Activated CD4-positive, alpha-beta T cell treated with anti-CD3 and anti-CD28 coated beads for 36 hours (primary cell): ENCODE measurements around the gene CCDC172. TPM values are rescaled to one million over a fixed set of nuclear protein-coding genes. Genes with fewer than 3 reads are reported as not detected.
"Not testable (repeated sequence)": the region's sequence is repeated elsewhere in the genome, so short reads cannot be mapped to it uniquely, and the experiment has no call there.

ENCODE experiments used
- ATAC-seq: fragments of 200-7000 bp; cut with Tn5 transposase; one replicate; pipeline ENCODE4 v1.10.0; 2021; ENCODE audit warnings: mild to moderate bottlenecking, moderate library complexity
- CTCF ChIA-PET: fragments of 350-600 bp; sonication (Branson Sonifier 250); formaldehyde crosslinking; loops from one replicate; lab custom pipeline; 2021; ENCODE audit warnings: antibody characterized with exemption; lab: Charles Lee
- POLR2A ChIA-PET: fragments of 350-600 bp; sonication (Branson Sonifier 250); formaldehyde crosslinking; loops from one replicate; lab custom pipeline; 2021; ENCODE audit warnings: antibody characterized with exemption, inconsistent platforms; lab: Charles Lee
- DNase-seq: peaks from one replicate; pipeline ENCODE4 v3.0.0-alpha.2; 2020
- H3K27ac Mint-ChIP-seq: one replicate; pipeline ENCODE4 v1.8.0; 2021; ENCODE audit warnings: mixed read lengths
- H3K27me3 Mint-ChIP-seq: one replicate; pipeline ENCODE4 v1.8.0; 2021; ENCODE audit warnings: mixed read lengths
- H3K36me3 Mint-ChIP-seq: one replicate; pipeline ENCODE4 v1.8.0; 2021; ENCODE audit warnings: low read depth, mixed read lengths
- H3K4me1 Mint-ChIP-seq: one replicate; pipeline ENCODE4 v1.8.0; 2021; ENCODE audit warnings: mixed read lengths
- H3K4me3 Mint-ChIP-seq: one replicate; pipeline ENCODE4 v1.8.0; 2021; ENCODE audit warnings: mild to moderate bottlenecking, moderate library complexity, mixed read lengths
- H3K9me3 Mint-ChIP-seq: one replicate; pipeline ENCODE4 v1.8.0; 2021; ENCODE audit warnings: low read depth, mixed read lengths
- intact Hi-C, 2 experiments: fragments of 100-400 bp; cut with DNase I in 1 of 2; cut with micrococcal nuclease in 1 of 2; formaldehyde crosslinking; loops; one replicate each; pipeline versions ENCODE4 v1.14.2 to v1.15.1; 2022 to 2024; cut with DNase I, micrococcal nuclease
- total RNA-seq, 2 experiments: library from RNA; stranded (reverse); gene quantifications; one replicate each; pipeline ENCODE4 v1.2.3, GENCODE V29; 2021

Gene CCDC172
- total RNA-seq, 2 experiments from 2014 or later: not detected

GRCh38 chr10:116352125-116352524, 27.9 kb downstream of the CCDC172 start:
- H3K9me3 Mint-ChIP-seq: peaks cover 6% of the 10 kb centered on the region
- no peak overlapping the region for H3K4me3 Mint-ChIP-seq
- ChIA-PET CTCF (interaction anchor here (0.8 to 1.3 kb wide), 2 partner anchors 9 to 32 kb away, joined by 3 to 4 read pairs; no protein-coding TSS in a partner anchor), POLR2A (no interaction called here)
- no peak overlapping the region for H3K27ac Mint-ChIP-seq
- ATAC-seq (no peak), DNase-seq (no peak)
- no peaks in the 10 kb centered on the region for H3K36me3 Mint-ChIP-seq
- intact Hi-C loops: no loop called here
- peaks cover 6% of the 10 kb centered on the region for H3K27me3 Mint-ChIP-seq
- H3K4me1 Mint-ChIP-seq: no peaks in the 10 kb centered on the region

DNA sequence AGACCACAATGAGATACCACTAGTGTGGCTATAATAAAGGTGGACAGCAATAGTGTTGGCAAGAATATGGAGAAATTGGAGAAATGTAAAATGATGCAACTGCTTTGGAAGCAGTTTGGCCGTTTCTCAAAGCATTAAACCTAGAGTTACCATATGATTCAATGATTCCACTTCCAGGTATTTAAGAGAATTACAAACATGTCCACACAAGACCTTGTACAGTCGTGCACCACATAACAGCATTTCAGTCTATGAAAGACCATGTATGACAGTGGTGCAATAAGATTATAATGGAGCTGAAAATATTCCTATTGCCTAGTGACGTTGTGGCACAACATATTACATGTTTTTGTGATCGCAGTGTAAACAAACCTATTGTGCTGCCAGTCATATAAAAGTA, 29.6 kb downstream of the CCDC172 start:
- ChIA-PET CTCF (no interaction called here), POLR2A (no interaction called here)
- intact Hi-C loops: no loop called here
- Mint-ChIP-seq H3K4me3 (no peak overlapping the region), H3K27me3 (peaks cover 6% of the 10 kb centered on the region), H3K27ac (no peak overlapping the region), H3K4me1 (no peaks in the 10 kb centered on the region), H3K36me3 (no peaks in the 10 kb centered on the region), H3K9me3 (peaks cover 6% of the 10 kb centered on the region)
- DNase-seq (no peak), ATAC-seq (no peak)

DNA sequence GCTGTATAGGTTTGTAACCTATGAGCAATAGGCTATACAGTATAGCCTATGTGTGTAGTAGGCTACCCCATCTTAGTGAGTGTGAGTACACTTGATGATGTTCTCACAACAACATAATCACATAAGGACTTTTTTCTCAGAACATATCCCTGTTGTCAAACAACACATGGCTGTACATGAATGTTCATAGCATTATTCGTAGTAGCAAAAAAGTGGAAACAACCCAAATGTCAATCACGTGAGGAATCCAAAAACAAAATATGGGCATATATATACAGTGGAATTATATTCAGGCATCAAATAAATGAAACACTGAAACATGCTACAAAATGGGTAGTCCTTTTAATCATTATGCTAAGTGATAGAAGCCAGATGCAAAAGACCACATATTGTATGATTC, 31.1 kb downstream of the CCDC172 start:
- no peaks in the 10 kb centered on the region for H3K36me3 Mint-ChIP-seq
- ChIA-PET CTCF (no interaction called here), POLR2A (no interaction called here)
- DNase-seq (no peak), ATAC-seq (no peak)
- no peaks in the 10 kb centered on the region for H3K4me1 Mint-ChIP-seq
- peaks cover 2% of the 10 kb centered on the region for H3K27me3 Mint-ChIP-seq
- H3K27ac Mint-ChIP-seq: no peak overlapping the region
- H3K9me3 Mint-ChIP-seq: peaks cover 6% of the 10 kb centered on the region
- intact Hi-C loops: no loop called here
- H3K4me3 Mint-ChIP-seq: no peak overlapping the region

GRCh38 chr10:116356833-116357232, 32.6 kb downstream of the CCDC172 start:
- intact Hi-C loops: no loop called here
- ChIA-PET CTCF (no interaction called here), POLR2A (no interaction called here)
- Mint-ChIP-seq H3K27me3 (peaks cover 2% of the 10 kb centered on the region), H3K27ac (no peak overlapping the region), H3K4me3 (no peak overlapping the region), H3K9me3 (peaks cover 6% of the 10 kb centered on the region), H3K4me1 (no peaks in the 10 kb centered on the region), H3K36me3 (no peaks in the 10 kb centered on the region)
- ATAC-seq (no peak), DNase-seq (no peak)

DNA sequence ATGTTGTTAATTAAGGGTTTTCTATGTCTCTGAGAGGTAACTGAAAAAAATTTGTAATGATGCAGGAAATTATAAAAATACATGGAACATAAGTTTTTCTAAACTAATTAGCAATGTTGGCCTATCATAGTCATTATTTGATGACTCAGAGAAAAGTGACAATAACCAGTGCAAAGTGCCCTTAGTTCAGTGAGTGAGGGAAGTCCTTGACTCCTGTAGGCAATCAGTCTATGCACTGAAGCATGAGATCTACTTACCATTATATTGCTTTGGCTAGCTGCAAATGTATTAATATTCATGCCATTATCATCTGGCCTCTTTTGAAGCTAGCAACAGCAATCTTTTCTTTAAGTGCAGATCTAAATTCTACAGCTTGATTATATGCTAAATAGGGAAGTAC, 40.6 kb downstream of the CCDC172 start:
- ATAC-seq (no peak), DNase-seq (no peak)
- no peaks in the 10 kb centered on the region for H3K4me1 Mint-ChIP-seq
- POLR2A ChIA-PET: no interaction called here
- no peaks in the 10 kb centered on the region for H3K36me3 Mint-ChIP-seq
- intact Hi-C loops: no loop called here
- no peak overlapping the region for H3K27ac Mint-ChIP-seq
- no peaks in the 10 kb centered on the region for H3K9me3 Mint-ChIP-seq
- H3K4me3 Mint-ChIP-seq: no peak overlapping the region
- CTCF ChIA-PET: no interaction called here
- no peaks in the 10 kb centered on the region for H3K27me3 Mint-ChIP-seq

DNA sequence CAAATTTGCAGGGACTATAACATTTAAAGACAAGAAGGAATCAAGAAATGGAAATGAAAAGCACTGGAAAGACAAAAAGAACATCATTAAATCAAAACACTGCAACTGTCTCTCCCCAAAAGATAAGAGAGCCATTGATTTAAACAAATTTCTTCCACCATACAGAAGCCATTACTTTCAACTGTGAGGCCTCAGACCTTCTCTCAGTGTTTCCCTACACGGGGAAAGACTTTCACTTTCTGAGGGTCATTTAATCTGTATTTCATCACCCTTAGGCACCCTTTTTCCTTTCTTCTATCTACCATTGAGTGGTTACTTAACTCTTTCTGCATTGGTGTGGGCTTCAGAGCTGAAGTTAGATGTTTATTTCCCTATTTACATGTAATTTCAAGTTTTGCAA, 47.5 kb downstream of the CCDC172 start:
- Mint-ChIP-seq H3K9me3 (no peaks in the 10 kb centered on the region), H3K27me3 (peaks cover 8% of the 10 kb centered on the region), H3K4me1 (no peaks in the 10 kb centered on the region), H3K4me3 (no peak overlapping the region), H3K27ac (no peak overlapping the region), H3K36me3 (no peaks in the 10 kb centered on the region)
- no peak for ATAC-seq
- no peak for DNase-seq
- CTCF ChIA-PET: no interaction called here
- intact Hi-C loops: no loop called here
- POLR2A ChIA-PET: no interaction called here

DNA sequence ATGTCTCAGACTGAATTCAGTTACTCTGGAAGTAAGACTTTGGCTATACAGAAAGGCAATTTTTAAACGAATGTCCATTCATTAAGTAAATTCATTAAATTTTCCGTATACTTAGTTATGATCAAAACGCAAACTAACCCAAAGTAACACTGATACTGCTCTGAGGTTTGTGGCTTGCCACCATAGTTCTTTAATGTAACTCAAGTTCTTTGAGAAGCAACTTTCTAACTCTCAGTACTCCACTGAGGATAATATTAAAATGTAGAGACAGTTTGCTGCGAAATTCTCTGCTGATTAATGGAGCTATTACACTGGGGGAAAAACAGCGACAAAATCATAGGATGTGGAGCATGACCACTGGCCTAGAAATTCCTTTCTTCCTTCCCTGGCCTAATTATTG, 58.0 kb downstream of the CCDC172 start:
- Mint-ChIP-seq H3K27me3 (no peaks in the 10 kb centered on the region), H3K36me3 (no peaks in the 10 kb centered on the region), H3K4me1 (no peaks in the 10 kb centered on the region), H3K27ac (no peak overlapping the region), H3K4me3 (no peak overlapping the region), H3K9me3 (no peaks in the 10 kb centered on the region)
- DNase-seq (no peak), ATAC-seq (no peak)
- ChIA-PET POLR2A (no interaction called here), CTCF (interaction anchor here (1.6 kb wide), 1 partner anchor 17 kb away, joined by 3 read pairs; no protein-coding TSS in a partner anchor)
- intact Hi-C loops: loop anchor here in 1 of 2 experiments (10.0 kb wide), 1 partner anchor 1237 kb away; no protein-coding TSS in a partner anchor

- Mint-ChIP-seq H3K27me3 (no peaks in the 10 kb centered on the region), H3K4me3 (no peak overlapping the region), H3K9me3 (no peaks in the 10 kb centered on the region), H3K36me3 (no peaks in the 10 kb centered on the region), H3K27ac (no peak overlapping the region), H3K4me1 (no peaks in the 10 kb centered on the region)
- ChIA-PET CTCF (interaction anchor here (0.6 to 2.8 kb wide), 6 partner anchors 8 to 1243 kb away, joined by 3 to 10 read pairs (median 4); no protein-coding TSS in a partner anchor), POLR2A (no interaction called here)
- intact Hi-C loops: loop anchor here (2.0 to 10.0 kb wide), 5 partner anchors 588 to 1241 kb away; no protein-coding TSS in a partner anchor
- ATAC-seq (no peak), DNase-seq (no peak)
Measured at GRCh38 chr10:116385311-116385710, 61.1 kb downstream of the CCDC172 start.

DNA sequence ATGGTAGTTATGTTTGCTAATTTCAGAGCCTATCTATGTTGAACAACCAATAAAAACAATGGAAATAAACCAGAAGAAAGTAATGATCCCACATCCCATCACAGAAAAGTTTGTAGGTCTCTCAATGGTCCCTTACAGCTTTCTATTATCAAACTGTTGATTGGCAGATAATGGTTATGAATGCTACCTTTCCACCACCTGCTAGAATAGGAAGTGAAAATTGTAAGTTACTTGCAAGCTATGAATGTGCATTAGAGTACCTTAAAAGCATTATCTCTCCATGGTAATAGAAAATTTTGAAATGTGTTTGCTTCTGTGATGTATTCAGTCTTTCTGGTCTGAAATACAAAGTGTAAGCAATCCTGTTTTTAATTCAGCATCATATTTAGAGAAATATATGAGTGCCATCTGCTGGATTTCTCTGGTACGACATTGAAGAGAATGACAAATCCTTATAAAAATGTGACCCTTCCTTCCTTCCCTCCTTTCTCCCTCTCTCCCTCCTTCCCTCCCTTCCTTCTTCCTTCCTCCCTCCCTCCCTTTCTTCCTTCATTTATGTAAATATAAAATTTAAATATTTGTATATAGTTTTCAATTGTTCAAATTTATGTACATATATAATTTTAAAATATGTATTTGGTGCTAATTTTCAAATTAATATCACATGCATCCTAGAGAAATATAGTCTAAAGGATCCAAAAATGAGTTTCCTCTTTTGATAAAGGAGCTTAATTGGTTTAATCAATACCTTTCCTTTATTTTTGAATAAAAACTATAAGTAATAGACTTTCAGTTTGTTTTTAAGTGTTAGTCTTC, 62.0 kb downstream of the CCDC172 start:
- no peak overlapping the region for H3K4me3 Mint-ChIP-seq
- ChIA-PET POLR2A (no interaction called here), CTCF (interaction anchor here (0.6 to 2.8 kb wide), 6 partner anchors 9 to 1244 kb away, joined by 3 to 10 read pairs (median 4); no protein-coding TSS in a partner anchor)
- H3K27me3 Mint-ChIP-seq: peaks cover 2% of the 10 kb centered on the region
- H3K9me3 Mint-ChIP-seq: no peaks in the 10 kb centered on the region
- intact Hi-C loops: loop anchor here (1.0 to 10.0 kb wide), 7 partner anchors 589 to 1241 kb away; no protein-coding TSS in a partner anchor
- H3K4me1 Mint-ChIP-seq: no peaks in the 10 kb centered on the region
- H3K36me3 Mint-ChIP-seq: no peaks in the 10 kb centered on the region
- ATAC-seq: no peak
- no peak for DNase-seq
- no peak overlapping the region for H3K27ac Mint-ChIP-seq

DNA sequence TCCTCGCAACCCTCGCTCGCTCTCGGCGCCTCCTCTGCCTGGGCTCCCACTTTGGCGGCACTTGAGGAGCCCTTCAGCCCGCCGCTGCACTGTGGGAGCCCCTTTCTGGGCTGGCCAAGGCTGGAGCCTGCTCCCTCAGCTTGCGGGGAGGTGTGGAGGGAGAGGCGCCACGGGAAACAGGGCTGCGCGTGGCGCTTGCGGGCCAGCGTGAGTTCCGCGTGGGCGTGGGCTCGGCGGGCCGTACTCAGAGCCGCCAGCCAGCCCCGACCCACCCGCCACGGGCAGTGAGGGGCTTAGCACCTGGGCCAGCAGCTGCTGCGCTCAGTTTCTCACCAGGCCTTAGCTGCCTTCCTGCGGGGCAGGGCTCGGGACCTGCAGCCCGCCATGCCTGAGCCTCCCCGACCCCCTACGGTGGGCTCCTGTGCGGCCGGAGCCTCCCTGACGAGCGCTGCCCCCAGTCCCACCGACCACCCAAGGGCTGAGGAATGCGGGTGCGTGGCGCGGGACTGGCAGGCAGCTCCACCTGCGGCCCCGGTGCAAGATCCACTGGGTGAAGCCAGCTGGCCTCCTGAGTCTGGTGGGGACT, 69.1 kb downstream of the CCDC172 start:
- H3K4me3 Mint-ChIP-seq, intact Hi-C loops, CTCF ChIA-PET, H3K36me3 Mint-ChIP-seq, H3K9me3 Mint-ChIP-seq, H3K4me1 Mint-ChIP-seq, H3K27me3 Mint-ChIP-seq, POLR2A ChIA-PET, ATAC-seq, DNase-seq, H3K27ac Mint-ChIP-seq: not testable (repeated sequence)

DNA sequence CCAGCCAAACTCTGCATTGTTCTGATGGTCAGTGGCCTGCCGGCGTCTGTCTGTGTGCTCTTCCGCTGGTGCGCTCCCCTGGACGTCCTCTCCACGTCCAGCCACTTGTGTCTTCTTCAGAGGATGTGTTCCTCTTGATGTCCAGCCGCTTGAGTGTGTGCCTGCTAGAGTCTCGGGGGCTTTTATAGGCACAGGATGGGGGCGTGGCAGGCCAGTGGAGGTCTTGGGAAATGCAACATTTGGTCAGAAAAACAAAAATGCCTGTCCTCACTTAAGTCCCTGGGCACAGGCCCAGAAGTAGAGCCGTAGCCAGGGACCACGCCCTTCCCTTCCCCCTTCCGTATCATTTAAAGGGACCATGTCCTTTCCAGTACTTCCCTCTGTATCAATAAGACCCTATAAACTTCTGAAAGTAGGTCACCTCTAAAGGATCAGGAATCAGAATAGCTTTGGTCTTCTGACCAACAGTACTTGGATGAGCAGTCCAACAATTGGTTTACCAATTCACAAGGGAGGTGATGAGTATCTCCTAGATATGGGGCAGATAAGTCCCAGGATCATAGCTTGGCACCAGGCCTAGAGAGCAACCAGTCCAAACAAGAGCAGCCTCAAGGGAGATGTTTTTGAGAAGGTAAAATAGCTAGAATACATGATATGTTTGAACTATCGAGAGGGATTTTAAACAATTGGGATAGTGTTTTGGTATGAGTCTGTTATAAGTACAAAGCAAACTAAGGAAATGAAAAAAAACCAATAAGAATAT, 71.2 kb downstream of the CCDC172 start:
- Mint-ChIP-seq H3K4me3 (no peak overlapping the region), H3K27me3 (peaks cover 3% of the 10 kb centered on the region), H3K4me1 (no peaks in the 10 kb centered on the region), H3K36me3 (no peaks in the 10 kb centered on the region), H3K9me3 (no peaks in the 10 kb centered on the region), H3K27ac (no peak overlapping the region)
- intact Hi-C loops: no loop called here
- POLR2A ChIA-PET: no interaction called here
- DNase-seq: no peak
- CTCF ChIA-PET: no interaction called here
- no peak for ATAC-seq
